ENCODE data around the gene EFCAB5. TPM values are rescaled to one million over a fixed set of nuclear protein-coding genes. Genes with fewer than 3 reads are reported as not detected.

Gene EFCAB5
- total and polyA plus RNA-seq, 2 of the 13 experiments (the other 11 are each of a cell fraction or from before 2014, with no cell fraction given) = 0.15 TPM; not detected in 1

GRCh38 chr17:29931231-29931932 lies 10.1 kb upstream of the EFCAB5 start (continued):
- TF ChIP-seq PATZ1 (CRISPR knock-in tag; IDR thresholded peaks at IDR 0.05) (no peak), FOXP1 (IDR thresholded peaks at IDR 0.05) (peak; percentile 56; the same call in 1 of the 2 replicates), FOXP1 (CRISPR knock-in tag; IDR thresholded peaks at IDR 0.05) (peak; percentile 89), FOXJ3 (CRISPR knock-in tag; IDR thresholded peaks at IDR 0.05; ENCODE audit: borderline replicate concordance) (peak; percentile 41; the same call in 1 of the 2 replicates), ZNF839 (CRISPR knock-in tag; IDR thresholded peaks at IDR 0.05; ENCODE audit: borderline replicate concordance) (no peak), ISL2 (CRISPR knock-in tag; IDR thresholded peaks at IDR 0.05) (0 out of 2 replicates have a peak, but pooled peaks have one; percentile 23), SOX6 (IDR thresholded peaks at IDR 0.05) (no peak), SOX6 (CRISPR knock-in tag; IDR thresholded peaks at IDR 0.05) (peak; percentile 27; the same call in 1 of the 2 replicates), ZBTB44 (CRISPR knock-in tag; IDR thresholded peaks at IDR 0.05) (no peak), GFI1 (CRISPR knock-in tag; IDR thresholded peaks at IDR 0.05; ENCODE audit: borderline replicate concordance) (no peak), RCOR2 (CRISPR knock-in tag; IDR thresholded peaks at IDR 0.05) (0 out of 2 replicates have a peak, but pooled peaks have one; percentile 34), PAXIP1 (CRISPR knock-in tag; conservative IDR thresholded peaks at IDR 0.05) (peak; percentile 44; the same call in 1 of the 2 replicates), SMARCE1 (IDR thresholded peaks at IDR 0.05; ENCODE audit: borderline replicate concordance) (no peak), ZNF281 (CRISPR knock-in tag; IDR thresholded peaks at IDR 0.05; ENCODE audit: borderline replicate concordance) (no peak), ZNF660 (CRISPR knock-in tag; IDR thresholded peaks at IDR 0.05; ENCODE audit: borderline replicate concordance, low read depth) (no peak), ZNF580 (CRISPR knock-in tag; IDR thresholded peaks at IDR 0.05; ENCODE audit: borderline replicate concordance, low read depth) (peak; percentile 44; the same call in 1 of the 2 replicates), HMGA1 (CRISPR knock-in tag; conservative IDR thresholded peaks at IDR 0.05) (no peak), CENPBD1 (CRISPR knock-in tag; IDR thresholded peaks at IDR 0.05; ENCODE audit: borderline replicate concordance, low read depth) (no peak)
